ENCODE results near the gene PRKCB. TPM values are rescaled to one million over a fixed set of nuclear protein-coding genes. Genes with fewer than 3 reads are reported as not detected.

Gene PRKCB
- total and polyA plus RNA-seq, 2 experiments from 2014 or later = 3.7 to 16.4 TPM

GRCh38 chr16:24141466-24141865 lies 305.7 kb downstream of the PRKCB start:
- H3K27ac Mint-ChIP-seq = peak overlapping the region; percentile 87; the same call in 1 of the 2 replicates

More at GRCh38 chr16:24141466-24141865, 305.7 kb downstream of the PRKCB start:
- Histone ChIP-seq H3K4me3 (no peak overlapping the region), H3K4me2 (no peak overlapping the region), H2AFZ (no peak overlapping the region), H3K4me1 (ENCODE audit: insufficient read depth) (peaks cover 14% of the 10 kb centered on the region), H3K27ac (ENCODE audit: low read depth) (no peak overlapping the region), H3K27me3 (ENCODE audit: insufficient read depth) (no peaks in the 10 kb centered on the region), H3K79me2 (replicated peaks; ENCODE audit: insufficient read depth) (no peaks in the 10 kb centered on the region), H3K9me2 (ENCODE audit: insufficient read depth) (no peaks in the 10 kb centered on the region), H3K36me3 (ENCODE audit: insufficient read depth) (no peaks in the 10 kb centered on the region), H4K20me1 (replicated peaks; ENCODE audit: insufficient read depth) (no peaks in the 10 kb centered on the region), H3F3A (replicated peaks; ENCODE audit: low read depth) (no peaks in the 10 kb centered on the region)
- peaks cover 23% of the 10 kb centered on the region for H3K9me3 Mint-ChIP-seq
- DNase-seq (ENCODE audit: low spot score) = no peak
- no peak for TF ChIP-seq CTCF (conservative IDR thresholded peaks at IDR 0.05; ENCODE audit: low read depth in 2 of 2)
- no peak for TF ChIP-seq ZNF331 (CRISPR knock-in tag; IDR thresholded peaks at IDR 0.05; ENCODE audit: low read depth)
- TF ChIP-seq CREB1 (CRISPR knock-in tag; IDR thresholded peaks at IDR 0.05; ENCODE audit: low read depth) = no peak
- TF ChIP-seq ETS1 (IDR thresholded peaks at IDR 0.05) = no peak
- TF ChIP-seq POLR2AphosphoS5 (IDR thresholded peaks at IDR 0.05; ENCODE audit: low read depth) = no peak
- TF ChIP-seq ZNF114 (CRISPR knock-in tag; IDR thresholded peaks at IDR 0.05) = no peak
- TF ChIP-seq EZH2 (IDR thresholded peaks at IDR 0.05; ENCODE audit: low read depth, unreplicated experiment) = no peak
- no peak for TF ChIP-seq NANOG (IDR thresholded peaks at IDR 0.05; ENCODE audit: borderline replicate concordance)
- TF ChIP-seq STAT1 (IDR thresholded peaks at IDR 0.05; ENCODE audit: unreplicated experiment) = no peak
- no peak for TF ChIP-seq EZH2phosphoT487 (IDR thresholded peaks at IDR 0.05; ENCODE audit: unreplicated experiment)
- TF ChIP-seq REST (IDR thresholded peaks at IDR 0.05; ENCODE audit: unreplicated experiment) = no peak
- TF ChIP-seq ZNF462 (CRISPR knock-in tag; IDR thresholded peaks at IDR 0.05) = no peak
- TF ChIP-seq JUNB (IDR thresholded peaks at IDR 0.05; ENCODE audit: unreplicated experiment) = no peak
- peaks cover 16% of the 10 kb centered on the region; the same call in 2 of the 3 replicates for H3K36me3 Mint-ChIP-seq (ENCODE audit: low read depth)
- peaks cover 38% of the 10 kb centered on the region for H3K4me1 Mint-ChIP-seq
- no peak overlapping the region for H3K4me3 Mint-ChIP-seq
- peaks cover 10% of the 10 kb centered on the region for H3K27me3 Mint-ChIP-seq (ENCODE audit: insufficient read depth, low read depth, poor library complexity)
- ATAC-seq = no peak
